Astrocyte of the hippocampus (primary cell): Measurements from ENCODE around the gene LOXL3.
A peak's percentile ranks its signal among the peaks of the same experiment; 100 is the strongest.

ENCODE experiments used
- DNase-seq: peaks from one replicate; pipeline ENCODE4 v3.0.0; 2011; ENCODE audit warnings: low read depth, low spot score

Gene LOXL3

GRCh38 chr2:74553892-74554819, at the start of gene LOXL3, which contains the start of gene DOK1:
TSS of gene LOXL3 (minus strand) at chr2:74553942. CDS start at chr2:74552634, 1,308 bp downstream.
TSS of gene DOK1 (plus strand) at chr2:74554720. CDS start at chr2:74554755, 35 bp downstream.
- peak; percentile 99 for DNase-seq

- DNase-seq: peak; percentile 69
These were observed 49.0 kb upstream of the LOXL3 start for GRCh38 chr2:74602586-74603281.

- DNase-seq: no peak
These were observed 45.9 kb upstream of the LOXL3 start for GRCh38 chr2:74599676-74600075.

- no peak for DNase-seq
These were observed 43.7 kb upstream of the LOXL3 start for GRCh38 chr2:74597410-74597809.

- DNase-seq: no peak
These were observed 42.8 kb upstream of the LOXL3 start for GRCh38 chr2:74596584-74596983.

- DNase-seq: no peak
These were observed 40.4 kb upstream of the LOXL3 start for GRCh38 chr2:74593826-74594772.

GRCh38 chr2:74588664-74589063, 34.9 kb upstream of the LOXL3 start:
- DNase-seq: no peak

- peak; percentile 87 for DNase-seq
These were observed 34.0 kb upstream of the LOXL3 start for GRCh38 chr2:74587664-74588277.

- DNase-seq: no peak
These were observed 31.9 kb upstream of the LOXL3 start for GRCh38 chr2:74585406-74586185.

GRCh38 chr2:74584088-74584645, 30.4 kb upstream of the LOXL3 start:
- DNase-seq: peak; percentile 62

GRCh38 chr2:74583504-74583903, 29.8 kb upstream of the LOXL3 start:
- DNase-seq: peak; percentile 88

- DNase-seq: no peak
These were observed 28.4 kb upstream of the LOXL3 start for GRCh38 chr2:74582184-74582583.

GRCh38 chr2:74581463-74581862, 27.7 kb upstream of the LOXL3 start:
- no peak for DNase-seq

GRCh38 chr2:74578408-74578807, 24.7 kb upstream of the LOXL3 start:
- no peak for DNase-seq

GRCh38 chr2:74577448-74577847, 23.7 kb upstream of the LOXL3 start:
- no peak for DNase-seq

GRCh38 chr2:74576863-74577229, 23.1 kb upstream of the LOXL3 start:
- DNase-seq: peak; percentile 74

GRCh38 chr2:74576211-74576862, 22.6 kb upstream of the LOXL3 start:
- no peak for DNase-seq

- no peak for DNase-seq
These were observed 21.6 kb upstream of the LOXL3 start for GRCh38 chr2:74575320-74575719.

GRCh38 chr2:74573747-74574562, 20.2 kb upstream of the LOXL3 start:
- no peak for DNase-seq
